K562 (cell line): Measurements from ENCODE around the gene CALML4. TPM values are rescaled to one million over a fixed set of nuclear protein-coding genes. Genes with fewer than 3 reads are reported as not detected.

ENCODE experiments used
- ATAC-seq: fragments of 200-7000 bp; cut with Tn5 transposase; 3 replicates; pipeline ENCODE4 v1.9.1; 2020; ENCODE audit warnings: moderate library complexity
- BruUV-seq: library from RNA; stranded (reverse); fragments of 400-500 nt; replicated peaks from 2 replicates; lab custom pipeline; 2021; lab: Mats Ljungman, UMichigan
- CTCF ChIA-PET: fragments of 300-600 bp; formaldehyde crosslinking; extraction: SDS; loops from one replicate; lab custom pipeline; 2021; ENCODE audit warnings: low intra/inter-chr PET ratio; lab: Yijun Ruan, JAX
- POLR2A ChIA-PET: fragments of 300-600, 350-650 bp; sonication (Branson Sonifier 250); formaldehyde crosslinking; extraction: SDS; loops from one replicate; lab custom pipeline; 2021; ENCODE audit warnings: antibody characterized with exemption, inconsistent platforms; lab: Yijun Ruan, JAX
- DNase-seq, 4 experiments: peaks; one replicate each; pipeline versions ENCODE4 v3.0.0 to v3.0.0-alpha.2; 2011 to 2018; ENCODE audit warnings: low spot score in 3 of 4, mixed read lengths in 3 of 4; ENCODE audit errors: extremely low read depth in 1 of 4
- FAIRE-seq: peaks from 2 replicates; lab custom pipeline; 2011; peaks lifted over from hg19 to GRCh38; lab: Jason Lieb, UNC
- H2AFZ ChIP-seq: 2 replicates; pipeline ENCODE4 v1.6.0; 2011; ENCODE audit warnings: low read depth, low read length, control low read depth, inconsistent platforms
- H3K27ac ChIP-seq: fragments of 200-600 bp; 3 replicates; pipeline ENCODE4 v1.8.0; 2011; ENCODE audit warnings: low read depth, mild to moderate bottlenecking, control low read depth, inconsistent platforms, low read length, moderate library complexity, mixed read lengths; ENCODE audit errors: extremely low read depth
- H3K27me3 ChIP-seq, 2 experiments: fragments of 300-600 bp in 1 of 2; 2 replicates in 1 of 2; 3 replicates in 1 of 2; pipeline versions ENCODE4 v1.6.0 to v1.8.0; 2011; ENCODE audit warnings: inconsistent platforms in 2 of 2, low read length in 2 of 2, mild to moderate bottlenecking in 1 of 2, mixed read lengths in 1 of 2, moderate library complexity in 1 of 2; ENCODE audit not compliant: control insufficient read depth in 2 of 2, insufficient read depth in 2 of 2
- H3K36me3 ChIP-seq: fragments of 300-600 bp; 3 replicates; pipeline ENCODE4 v1.8.0; 2011; ENCODE audit warnings: mild to moderate bottlenecking, low read length, inconsistent platforms; ENCODE audit not compliant: control insufficient read depth, insufficient read depth
- H3K4me1 ChIP-seq, 2 experiments: fragments of 200-600 bp in 1 of 2; replicated peaks in 1 of 2; 2 replicates in 1 of 2; 3 replicates in 1 of 2; pipeline versions ENCODE4 v1.5.1 to v1.8.0; 2011; ENCODE audit warnings: inconsistent platforms in 2 of 2, low read length in 2 of 2, mild to moderate bottlenecking in 1 of 2, mixed read lengths in 1 of 2, moderate library complexity in 1 of 2; ENCODE audit not compliant: control insufficient read depth in 2 of 2, insufficient read depth in 2 of 2
- H3K4me2 ChIP-seq: 2 replicates; pipeline ENCODE4 v1.6.1; 2011; ENCODE audit warnings: low read length, control low read depth, inconsistent platforms, mixed read lengths; ENCODE audit not compliant: insufficient read depth
- H3K4me3 ChIP-seq: fragments of 200-600 bp; sonication (generic), shearing (Covaris generic); 2 replicates; pipeline ENCODE4 v1.5.1; 2016; ENCODE audit warnings: control low read depth, inconsistent platforms
- H3K79me2 ChIP-seq: fragments of 200-600 bp; 3 replicates; pipeline ENCODE4 v1.8.0; 2011; ENCODE audit warnings: low read length, inconsistent platforms; ENCODE audit not compliant: control insufficient read depth, insufficient read depth
- H3K9ac ChIP-seq, 2 experiments: 2 replicates each; pipeline versions ENCODE4 v1.6.0 to v1.6.1; 2011; ENCODE audit warnings: low read depth in 2 of 2, low read length in 2 of 2, control low read depth in 1 of 2, inconsistent platforms in 1 of 2, mild to moderate bottlenecking in 1 of 2, mixed read lengths in 1 of 2; ENCODE audit not compliant: insufficient read depth in 1 of 2
- H3K9me1 ChIP-seq: one replicate; pipeline ENCODE4 v1.6.0; 2011; ENCODE audit warnings: inconsistent platforms, mild to moderate bottlenecking, low read length, moderate library complexity; ENCODE audit not compliant: control insufficient read depth, insufficient read depth
- H3K9me3 ChIP-seq: replicated peaks from 2 replicates; pipeline ENCODE4 v1.5.1; 2011; ENCODE audit warnings: low read depth, low read length, inconsistent platforms; ENCODE audit not compliant: control insufficient read depth, insufficient read depth
- H4K20me1 ChIP-seq: replicated peaks from 2 replicates; pipeline ENCODE4 v1.6.1; 2011; ENCODE audit warnings: low read length, inconsistent platforms, mixed read lengths; ENCODE audit not compliant: control insufficient read depth, insufficient read depth
- BMI1 ChIP-seq: fragments of 150-350 bp; IDR thresholded peaks from 2 replicates; pipeline ENCODE4 v1.6.1; 2014; ENCODE audit warnings: low read length
- CEBPG ChIP-seq, 3 experiments: fragments of 200-800 bp in 1 of 3; sonication (Bioruptor generic) in 1 of 3; sonication (generic) in 1 of 3; formaldehyde crosslinking in 1 of 3; IDR thresholded peaks in 2 of 3; conservative IDR thresholded peaks in 1 of 3; 2 replicates each; pipeline versions ENCODE4 v1.6.1 to v1.8.0; 2016 to 2022; ENCODE audit warnings: missing compliant biosample characterization in 2 of 3, missing genetic modification characterization in 2 of 3, mild to moderate bottlenecking in 1 of 3, missing genetic modification reagents in 1 of 3
- ETV5 ChIP-seq: sonication (generic); formaldehyde crosslinking; IDR thresholded peaks from 2 replicates; pipeline ENCODE4 v1.4.0; 2020; ENCODE audit warnings: low read depth, mild to moderate bottlenecking, missing genetic modification reagents
- KLF16 ChIP-seq: IDR thresholded peaks from 2 replicates; pipeline ENCODE4 v1.6.1; 2016; ENCODE audit warnings: antibody characterized with exemption
- MBD2 ChIP-seq: sonication (generic); IDR thresholded peaks from 2 replicates; pipeline ENCODE4 v1.6.1; 2016; ENCODE audit warnings: low read depth, borderline replicate concordance
- MEF2D ChIP-seq: conservative IDR thresholded peaks from 2 replicates; pipeline ENCODE4 v1.6.1; 2016; ENCODE audit warnings: low read depth, missing genetic modification characterization, missing compliant biosample characterization
- PHTF2 ChIP-seq: fragments of 250-450 bp; sonication (Bioruptor Pico); IDR thresholded peaks from 2 replicates; pipeline ENCODE4 v1.5.0; 2021; ENCODE audit warnings: mild to moderate bottlenecking
- PPARD ChIP-seq: fragments of 250-450 bp; sonication (Bioruptor Pico); IDR thresholded peaks from 2 replicates; pipeline ENCODE4 v1.8.0; 2022; ENCODE audit warnings: inconsistent platforms, mild to moderate bottlenecking, moderate library complexity
- RBBP5 ChIP-seq: fragments of 200-600 bp; sonication (generic); IDR thresholded peaks from 2 replicates; pipeline ENCODE4 v1.6.1; 2012; ENCODE audit warnings: borderline replicate concordance, mild to moderate bottlenecking, low read length, control low read depth, inconsistent platforms; ENCODE audit not compliant: insufficient read depth, poor library complexity, severe bottlenecking
- RUNX1 ChIP-seq: sonication (generic); IDR thresholded peaks from 2 replicates; pipeline ENCODE4 v1.6.1; 2016; ENCODE audit warnings: antibody characterized with exemption, low read depth
- TAF15 ChIP-seq: fragments of 200-400 bp; formaldehyde crosslinking; IDR thresholded peaks from 2 replicates; pipeline ENCODE4 v1.6.1; 2017; ENCODE audit warnings: mild to moderate bottlenecking, low read depth, low read length, moderate library complexity
- USF1 ChIP-seq: sonication (generic); formaldehyde crosslinking; IDR thresholded peaks from 2 replicates; pipeline ENCODE4 v1.9.0; 2022; ENCODE audit warnings: mild to moderate bottlenecking, missing genetic modification reagents
- YY1 ChIP-seq, 3 experiments: IDR thresholded peaks; 2 replicates each; pipeline ENCODE4 v1.6.1; 2011; ENCODE audit warnings: low read length in 2 of 3, mild to moderate bottlenecking in 2 of 3, moderate library complexity in 2 of 3, borderline replicate concordance in 1 of 3, control low read depth in 1 of 3, low read depth in 1 of 3; ENCODE audit not compliant: insufficient read depth in 3 of 3, insufficient replicate concordance in 2 of 3, control insufficient read depth in 1 of 3, insufficient read length in 1 of 3; ENCODE audit errors: extremely low read depth in 1 of 3
- ZNF239 ChIP-seq: fragments of 250-450 bp; sonication (Bioruptor Pico); IDR thresholded peaks from 2 replicates; pipeline ENCODE4 v1.4.0; 2020; ENCODE audit warnings: mild to moderate bottlenecking
- ZNF282 ChIP-seq: sonication (generic); formaldehyde crosslinking; IDR thresholded peaks from 2 replicates; pipeline ENCODE4 v1.8.1; 2023; ENCODE audit warnings: missing genetic modification reagents
- WGBS: fragments of 100-300 bp; shearing (Covaris generic); methylation state at CpG from one replicate; pipeline ENCODE4 v1.1.6; 2016; ENCODE audit warnings: low coverage, mixed read lengths; ENCODE audit not compliant: insufficient coverage; ENCODE audit errors: missing lambda C conversion rate; 5-methylcytosine and 5-hydroxymethylcytosine counted together
- in situ Hi-C: fragments of 300-500 bp; cut with MboI; formaldehyde crosslinking; loops from 4 replicates; pipeline ENCODE4 v1.15.0; 2018; ENCODE audit warnings: inconsistent platforms, mixed read lengths
- intact Hi-C: fragments of 100-400 bp; cut with micrococcal nuclease; formaldehyde crosslinking; loops from 2 replicates; pipeline ENCODE4 v1.14.2; 2022
- polyA plus RNA-seq, 8 experiments: library from polyadenylated mRNA; depleted of rRNA in 4 of 8; stranded (reverse) in 5 of 8; unstranded in 3 of 8; fragments of >200 nt; fragmentation: Nextera tagmentation in 2 of 8; fragmentation: Illumina TruSeq in 1 of 8; extraction: Ambion mirVana in 2 of 8; extraction: Trizol in 1 of 8; gene quantifications; 2 replicates each; pipeline versions ENCODE4 v1.2.1 to v1.2.3, GENCODE V29; 2011 to 2014; ENCODE audit warnings: inconsistent platforms in 1 of 8, missing spikeins in 1 of 8
- total RNA-seq, 7 experiments: library from RNA; depleted of rRNA in 6 of 7; stranded (reverse); fragments of >200 nt in 6 of 7; fragmentation: Illumina TruSeq in 2 of 7; extraction: Trizol in 2 of 7; gene quantifications; 2 replicates each; pipeline versions ENCODE4 v1.2.1 to v1.2.3, GENCODE V29; 2011 to 2021; ENCODE audit warnings: low replicate concordance in 1 of 7
- TF ChIP-seq, protein P1 (sequence below): fragments of 250-450 bp; sonication (Bioruptor Pico); IDR thresholded peaks from 2 replicates; pipeline ENCODE4 v1.5.0; 2021; ENCODE audit warnings: mild to moderate bottlenecking, borderline replicate concordance

CALML4 gene
- total and polyA plus RNA-seq, 9 of the 15 experiments (the other 6 are each of a cell fraction or from before 2014, with no cell fraction given): 2.8 to 30.6 (median 15.5) TPM

DNA sequence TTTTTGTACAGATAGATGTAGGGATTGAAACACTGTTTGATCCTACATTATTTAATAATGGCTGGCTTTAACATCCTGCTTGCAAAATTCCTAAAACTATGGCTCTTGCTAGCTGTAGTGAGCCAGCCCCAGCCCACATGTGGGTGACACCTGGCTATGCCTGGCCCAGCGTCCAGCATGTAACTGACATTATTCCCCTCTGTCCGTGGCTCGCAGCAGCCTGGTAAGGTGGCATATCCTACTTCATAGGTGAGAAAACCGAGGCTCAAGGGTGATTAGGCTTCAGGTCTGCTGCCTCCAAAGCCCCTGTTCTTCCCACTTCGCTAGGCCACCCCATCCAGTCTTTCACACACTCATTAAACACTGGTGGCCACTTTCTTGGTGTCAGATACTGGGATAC, 1.6 kb downstream of the CALML4 start:
- Histone ChIP-seq H3K27me3 (no peaks in the 10 kb centered on the region), H3K4me1 (peaks cover 14 to 39% of the 10 kb centered on the region in 2 experiments), H3K9ac (peak overlapping the region in 1 of 2 experiments; percentile 79; a peak in 1 of 4 replicates), H3K27ac (no peak overlapping the region), H2AFZ (no peak overlapping the region), H3K9me1 (no peaks in the 10 kb centered on the region), H3K4me2 (no peak overlapping the region), H3K9me3 (no peaks in the 10 kb centered on the region), H4K20me1 (0 out of 2 replicates have a peak, but pooled peaks cover 7% of the 10 kb centered on the region), H3K36me3 (peaks cover 40% of the 10 kb centered on the region; the same call in 1 of the 3 replicates), H3K79me2 (peaks cover 31% of the 10 kb centered on the region), H3K4me3 (no peak overlapping the region)
- CTCF ChIA-PET: no interaction called here
- POLR2A ChIA-PET: no interaction called here
- ATAC-seq: no peak
- intact Hi-C loops (no loop called here), in situ Hi-C loops (no loop called here)
- 93% methylated on average over 5 of the region's 5 CpGs for WGBS
- TF ChIP-seq ZNF282: no peak
- no peak for TF ChIP-seq PPARD (CRISPR knock-in tag)
- TF ChIP-seq TAF15: no peak
- TF ChIP-seq PHTF2 (CRISPR knock-in tag): no peak
- TF ChIP-seq USF1 (CRISPR knock-in tag): no peak
- no peak for TF ChIP-seq ZNF239 (CRISPR knock-in tag)
- no peak for TF ChIP-seq BMI1
- TF ChIP-seq RBBP5: no peak
- no peak for TF ChIP-seq ETV5 (CRISPR knock-in tag)
- TF ChIP-seq KLF16: no peak
- no peak for TF ChIP-seq RUNX1
- TF ChIP-seq YY1 (IDR thresholded peaks at IDR 0.05; ENCODE audit: borderline replicate concordance in 1 of 3, control insufficient read depth in 1 of 3, extremely low read depth in 1 of 3, insufficient read depth in 3 of 3, insufficient read length in 1 of 3, insufficient replicate concordance in 2 of 3, low read depth in 1 of 3, low read length in 2 of 3): no peak
- TF ChIP-seq, protein P1, sequence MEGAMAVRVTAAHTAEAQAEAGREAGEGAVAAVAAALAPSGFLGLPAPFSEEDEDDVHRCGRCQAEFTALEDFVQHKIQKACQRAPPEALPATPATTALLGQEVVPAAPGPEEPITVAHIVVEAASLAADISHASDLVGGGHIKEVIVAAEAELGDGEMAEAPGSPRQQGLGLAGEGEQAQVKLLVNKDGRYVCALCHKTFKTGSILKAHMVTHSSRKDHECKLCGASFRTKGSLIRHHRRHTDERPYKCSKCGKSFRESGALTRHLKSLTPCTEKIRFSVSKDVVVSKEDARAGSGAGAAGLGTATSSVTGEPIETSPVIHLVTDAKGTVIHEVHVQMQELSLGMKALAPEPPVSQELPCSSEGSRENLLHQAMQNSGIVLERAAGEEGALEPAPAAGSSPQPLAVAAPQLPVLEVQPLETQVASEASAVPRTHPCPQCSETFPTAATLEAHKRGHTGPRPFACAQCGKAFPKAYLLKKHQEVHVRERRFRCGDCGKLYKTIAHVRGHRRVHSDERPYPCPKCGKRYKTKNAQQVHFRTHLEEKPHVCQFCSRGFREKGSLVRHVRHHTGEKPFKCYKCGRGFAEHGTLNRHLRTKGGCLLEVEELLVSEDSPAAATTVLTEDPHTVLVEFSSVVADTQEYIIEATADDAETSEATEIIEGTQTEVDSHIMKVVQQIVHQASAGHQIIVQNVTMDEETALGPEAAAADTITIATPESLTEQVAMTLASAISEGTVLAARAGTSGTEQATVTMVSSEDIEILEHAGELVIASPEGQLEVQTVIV (CRISPR knock-in tag): no peak
- TF ChIP-seq MBD2: no peak
- TF ChIP-seq MEF2D (tag): no peak
- no peak for TF ChIP-seq CEBPG (CRISPR knock-in tag; IDR thresholded peaks at IDR 0.05)
- no peak for TF ChIP-seq CEBPG (tag; conservative IDR thresholded peaks at IDR 0.05 in 1 of 2, IDR thresholded peaks at IDR 0.05 in 1 of 2)
- FAIRE-seq: no peak
- DNase-seq: no peak
- BruUV-seq: no TSS peak
